HL-60 (cell line): ENCODE data around the gene ACAD8.
A peak's percentile ranks its signal among the peaks of the same experiment; 100 is the strongest.

Experiments used
- GABPA ChIP-seq: IDR thresholded peaks from 2 replicates; pipeline ENCODE4 v1.6.1; 2012; ENCODE audit warnings: low read depth
- POLR2AphosphoS5 ChIP-seq: IDR thresholded peaks from 2 replicates; pipeline ENCODE4 v1.6.1; 2012; ENCODE audit warnings: low read depth
- SPI1 ChIP-seq: IDR thresholded peaks from 2 replicates; pipeline ENCODE4 v1.6.1; 2012; ENCODE audit warnings: low read depth, mild to moderate bottlenecking, borderline replicate concordance
- TF ChIP-seq, protein P1 (sequence below): IDR thresholded peaks from one replicate; pipeline ENCODE4 v1.5.1; 2011; ENCODE audit warnings: low read length, control low read depth, inconsistent platforms; ENCODE audit not compliant: insufficient read depth
- TF ChIP-seq, protein P2 (sequence below): IDR thresholded peaks from 2 replicates; pipeline ENCODE4 v1.6.1; 2012; ENCODE audit warnings: low read depth; ENCODE audit not compliant: insufficient replicate concordance

- TF ChIP-seq, protein P1, sequence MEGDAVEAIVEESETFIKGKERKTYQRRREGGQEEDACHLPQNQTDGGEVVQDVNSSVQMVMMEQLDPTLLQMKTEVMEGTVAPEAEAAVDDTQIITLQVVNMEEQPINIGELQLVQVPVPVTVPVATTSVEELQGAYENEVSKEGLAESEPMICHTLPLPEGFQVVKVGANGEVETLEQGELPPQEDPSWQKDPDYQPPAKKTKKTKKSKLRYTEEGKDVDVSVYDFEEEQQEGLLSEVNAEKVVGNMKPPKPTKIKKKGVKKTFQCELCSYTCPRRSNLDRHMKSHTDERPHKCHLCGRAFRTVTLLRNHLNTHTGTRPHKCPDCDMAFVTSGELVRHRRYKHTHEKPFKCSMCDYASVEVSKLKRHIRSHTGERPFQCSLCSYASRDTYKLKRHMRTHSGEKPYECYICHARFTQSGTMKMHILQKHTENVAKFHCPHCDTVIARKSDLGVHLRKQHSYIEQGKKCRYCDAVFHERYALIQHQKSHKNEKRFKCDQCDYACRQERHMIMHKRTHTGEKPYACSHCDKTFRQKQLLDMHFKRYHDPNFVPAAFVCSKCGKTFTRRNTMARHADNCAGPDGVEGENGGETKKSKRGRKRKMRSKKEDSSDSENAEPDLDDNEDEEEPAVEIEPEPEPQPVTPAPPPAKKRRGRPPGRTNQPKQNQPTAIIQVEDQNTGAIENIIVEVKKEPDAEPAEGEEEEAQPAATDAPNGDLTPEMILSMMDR = no peak
- TF ChIP-seq, protein P2, sequence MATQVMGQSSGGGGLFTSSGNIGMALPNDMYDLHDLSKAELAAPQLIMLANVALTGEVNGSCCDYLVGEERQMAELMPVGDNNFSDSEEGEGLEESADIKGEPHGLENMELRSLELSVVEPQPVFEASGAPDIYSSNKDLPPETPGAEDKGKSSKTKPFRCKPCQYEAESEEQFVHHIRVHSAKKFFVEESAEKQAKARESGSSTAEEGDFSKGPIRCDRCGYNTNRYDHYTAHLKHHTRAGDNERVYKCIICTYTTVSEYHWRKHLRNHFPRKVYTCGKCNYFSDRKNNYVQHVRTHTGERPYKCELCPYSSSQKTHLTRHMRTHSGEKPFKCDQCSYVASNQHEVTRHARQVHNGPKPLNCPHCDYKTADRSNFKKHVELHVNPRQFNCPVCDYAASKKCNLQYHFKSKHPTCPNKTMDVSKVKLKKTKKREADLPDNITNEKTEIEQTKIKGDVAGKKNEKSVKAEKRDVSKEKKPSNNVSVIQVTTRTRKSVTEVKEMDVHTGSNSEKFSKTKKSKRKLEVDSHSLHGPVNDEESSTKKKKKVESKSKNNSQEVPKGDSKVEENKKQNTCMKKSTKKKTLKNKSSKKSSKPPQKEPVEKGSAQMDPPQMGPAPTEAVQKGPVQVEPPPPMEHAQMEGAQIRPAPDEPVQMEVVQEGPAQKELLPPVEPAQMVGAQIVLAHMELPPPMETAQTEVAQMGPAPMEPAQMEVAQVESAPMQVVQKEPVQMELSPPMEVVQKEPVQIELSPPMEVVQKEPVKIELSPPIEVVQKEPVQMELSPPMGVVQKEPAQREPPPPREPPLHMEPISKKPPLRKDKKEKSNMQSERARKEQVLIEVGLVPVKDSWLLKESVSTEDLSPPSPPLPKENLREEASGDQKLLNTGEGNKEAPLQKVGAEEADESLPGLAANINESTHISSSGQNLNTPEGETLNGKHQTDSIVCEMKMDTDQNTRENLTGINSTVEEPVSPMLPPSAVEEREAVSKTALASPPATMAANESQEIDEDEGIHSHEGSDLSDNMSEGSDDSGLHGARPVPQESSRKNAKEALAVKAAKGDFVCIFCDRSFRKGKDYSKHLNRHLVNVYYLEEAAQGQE = peak; percentile 48
- TF ChIP-seq SPI1 = peak; percentile 48; the same call in 1 of the 2 replicates
- TF ChIP-seq POLR2AphosphoS5 = no peak
- TF ChIP-seq GABPA = no peak
These were observed 801 bp upstream of the ACAD8 start for GRCh38 chr11:134252346-134253187.
